Iris pigment epithelial cell (primary cell): Measurements from ENCODE around the gene HSP90AA1.
"Not testable (repeated sequence)": the region's sequence is repeated elsewhere in the genome, so short reads cannot be mapped to it uniquely, and the experiment has no call there.

ENCODE experiments used
- DNase-seq: peaks from one replicate; pipeline ENCODE4 v3.0.0-alpha.2; 2011; ENCODE audit warnings: low read depth

The HSP90AA1 gene

DNA sequence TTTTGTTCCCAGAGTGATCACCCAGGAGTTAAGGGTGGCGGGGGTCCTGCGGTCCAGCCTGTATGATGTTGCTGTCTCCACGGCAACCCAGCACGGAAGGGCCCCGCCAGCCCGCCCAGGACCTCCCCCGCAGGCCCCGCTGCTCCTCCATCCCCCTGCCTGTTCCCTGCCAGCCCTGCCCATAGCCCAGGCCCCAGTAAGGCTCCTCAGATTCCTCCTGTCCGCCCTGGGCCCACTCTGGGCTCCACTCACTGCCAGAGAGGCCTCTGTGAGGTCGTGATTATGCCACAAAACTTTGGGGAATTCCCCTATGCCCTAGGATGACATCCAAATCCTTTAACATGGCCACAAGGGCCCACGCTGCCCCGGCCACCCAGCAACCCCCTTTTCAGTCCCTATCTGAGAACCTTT lies 20.8 kb downstream of the HSP90AA1 start:
- DNase-seq = no peak

DNA sequence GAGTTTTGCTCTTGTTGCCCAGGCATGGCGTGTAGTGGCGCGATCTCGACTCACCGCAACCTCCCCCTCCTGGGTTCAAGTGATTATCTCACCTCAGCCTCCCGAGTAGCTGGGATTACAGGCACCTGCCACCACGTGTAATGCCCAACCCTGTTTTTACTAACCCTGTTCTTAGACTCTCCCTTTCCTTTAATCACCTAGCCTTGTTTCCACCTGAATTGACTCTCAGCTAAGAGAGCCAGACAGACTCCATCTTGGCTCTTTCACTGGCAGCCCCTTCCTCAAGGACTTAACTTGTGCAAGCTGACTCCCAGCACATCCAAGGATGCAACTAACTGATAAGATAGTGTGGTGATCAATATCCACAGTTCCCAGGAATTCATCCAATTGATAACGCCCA lies 22.3 kb downstream of the HSP90AA1 start:
- not testable (repeated sequence) for DNase-seq

DNA sequence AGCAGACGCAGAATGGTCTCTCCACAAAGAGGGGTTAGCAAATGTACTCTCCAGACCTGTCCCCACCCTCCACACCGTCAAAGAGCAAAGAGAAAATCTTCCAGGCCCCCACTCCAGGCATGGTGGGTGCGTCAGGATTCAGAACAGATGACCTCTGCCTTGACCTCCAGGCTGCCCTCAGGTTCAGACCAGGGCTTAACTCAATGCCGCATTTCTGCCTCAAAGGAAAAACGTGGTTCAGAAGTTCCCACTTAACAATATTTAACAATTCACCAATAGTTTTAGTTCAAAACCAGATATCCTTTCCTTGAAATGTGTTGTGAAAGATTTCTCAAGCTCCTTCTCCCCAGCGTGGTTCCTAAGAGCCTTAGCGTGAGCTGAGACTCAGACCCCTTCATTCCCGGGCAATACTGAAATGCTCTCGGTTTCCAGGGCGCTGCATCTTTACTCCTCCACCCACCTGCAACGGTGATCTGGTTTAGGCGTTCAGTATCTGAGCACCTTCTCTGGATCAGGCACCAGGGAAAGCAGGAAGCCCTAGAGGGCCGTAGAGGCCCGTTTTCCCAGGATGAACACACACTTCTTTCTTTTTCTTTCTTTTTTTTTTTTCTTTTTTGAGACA lies 22.9 kb downstream of the HSP90AA1 start:
- no peak for DNase-seq

DNA sequence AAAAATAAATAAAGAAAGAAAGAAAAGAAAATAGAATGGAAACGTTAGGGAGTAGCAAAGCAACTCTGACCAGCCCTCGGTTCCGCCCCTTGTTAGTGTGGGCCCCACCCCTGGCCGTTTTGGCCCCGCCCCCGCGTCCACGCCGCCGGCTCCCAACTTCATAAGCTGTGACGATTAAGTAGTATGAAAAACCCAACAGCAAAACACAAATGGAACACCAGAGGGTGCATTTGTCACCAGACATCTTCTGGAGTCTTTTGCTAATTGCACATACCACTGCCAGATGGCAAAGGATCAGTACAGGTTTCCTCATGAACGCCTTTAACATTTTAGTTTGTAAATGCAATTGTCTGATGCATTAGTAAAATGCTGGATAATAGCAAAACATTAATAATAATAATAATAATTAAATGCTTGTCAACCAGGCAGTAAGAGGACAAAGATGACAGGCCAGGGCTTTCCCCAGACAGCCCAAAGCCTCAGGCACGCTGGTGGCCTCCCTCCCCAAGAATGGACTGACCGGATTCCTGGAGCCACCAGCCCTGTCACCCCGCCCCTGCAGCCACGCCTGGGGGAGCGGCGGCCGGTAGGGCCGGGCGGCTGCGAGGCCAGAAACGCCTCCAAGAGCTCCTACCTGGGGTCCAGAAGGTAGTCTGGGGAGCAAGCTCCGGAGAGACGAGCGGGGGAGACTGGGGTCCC lies 23.6 kb downstream of the HSP90AA1 start:
- DNase-seq = peak; percentile 86

DNA sequence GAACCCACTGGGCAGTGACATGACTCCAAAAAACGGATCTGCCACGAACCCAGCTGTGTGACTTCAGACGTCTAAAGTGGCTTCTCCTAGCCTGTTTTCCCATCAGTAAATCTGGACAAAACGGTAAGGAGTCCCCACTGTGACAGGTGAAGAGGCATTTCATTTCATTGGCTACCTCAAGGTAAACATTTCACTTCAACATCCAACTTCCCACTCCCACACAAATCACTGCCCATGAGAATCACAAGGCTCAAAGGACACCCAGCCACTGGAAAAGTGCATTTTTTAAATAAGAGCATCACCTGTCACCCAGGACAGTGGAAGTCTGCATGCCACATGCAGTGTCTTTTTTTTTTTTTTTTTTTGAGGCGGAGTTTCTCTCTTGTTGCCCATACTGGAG lies 27.9 kb downstream of the HSP90AA1 start:
- DNase-seq = no peak

DNA sequence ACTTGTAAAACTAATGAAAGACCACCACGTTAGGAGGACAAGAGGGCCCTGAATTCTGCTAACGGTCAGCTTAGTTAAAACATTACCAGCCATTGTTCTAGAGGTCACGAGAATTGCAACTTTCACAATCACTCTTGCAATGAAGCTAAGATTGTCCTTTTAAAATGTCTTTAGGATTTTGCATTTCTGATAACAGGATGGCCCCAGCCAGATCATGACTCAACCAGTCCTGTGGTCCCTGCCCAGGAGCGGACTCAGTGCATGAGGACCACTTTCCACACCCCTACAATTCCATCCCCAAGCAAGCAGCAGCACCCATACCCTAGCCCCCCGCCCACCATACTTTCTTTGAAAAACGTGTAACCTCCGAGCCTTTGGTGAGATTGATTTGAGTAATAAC lies 28.7 kb downstream of the HSP90AA1 start:
- peak; percentile 10 for DNase-seq

DNA sequence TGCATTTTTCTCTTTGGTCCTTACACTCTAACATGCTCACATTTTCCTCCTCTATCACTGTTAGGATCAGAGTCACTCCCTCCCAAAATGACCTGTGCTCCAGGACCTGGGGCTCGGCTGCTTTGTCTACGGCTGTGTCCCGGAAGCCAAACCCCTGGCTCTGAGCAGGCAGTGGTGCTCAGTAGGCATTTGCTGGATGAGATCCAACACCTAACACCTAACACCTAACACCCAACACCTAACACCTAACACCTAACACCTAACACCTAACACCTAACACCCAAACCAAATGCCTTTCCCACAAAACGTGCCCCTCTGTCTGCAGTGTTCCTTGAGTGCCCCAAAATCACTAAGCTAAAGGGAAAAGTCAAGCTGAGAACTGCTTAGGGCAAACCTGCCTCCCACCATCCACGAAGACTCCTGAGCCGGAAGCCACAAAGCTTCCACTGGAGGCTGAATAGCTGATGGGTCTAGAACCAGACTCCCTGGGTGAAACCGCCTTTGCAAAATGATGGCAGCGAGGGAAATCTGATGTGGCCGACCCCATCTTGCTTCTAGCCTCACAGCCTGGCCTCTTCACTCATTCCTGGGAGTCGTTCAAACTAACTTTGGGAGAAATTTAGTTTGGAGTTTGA lies 29.2 kb downstream of the HSP90AA1 start:
- no peak for DNase-seq

DNA sequence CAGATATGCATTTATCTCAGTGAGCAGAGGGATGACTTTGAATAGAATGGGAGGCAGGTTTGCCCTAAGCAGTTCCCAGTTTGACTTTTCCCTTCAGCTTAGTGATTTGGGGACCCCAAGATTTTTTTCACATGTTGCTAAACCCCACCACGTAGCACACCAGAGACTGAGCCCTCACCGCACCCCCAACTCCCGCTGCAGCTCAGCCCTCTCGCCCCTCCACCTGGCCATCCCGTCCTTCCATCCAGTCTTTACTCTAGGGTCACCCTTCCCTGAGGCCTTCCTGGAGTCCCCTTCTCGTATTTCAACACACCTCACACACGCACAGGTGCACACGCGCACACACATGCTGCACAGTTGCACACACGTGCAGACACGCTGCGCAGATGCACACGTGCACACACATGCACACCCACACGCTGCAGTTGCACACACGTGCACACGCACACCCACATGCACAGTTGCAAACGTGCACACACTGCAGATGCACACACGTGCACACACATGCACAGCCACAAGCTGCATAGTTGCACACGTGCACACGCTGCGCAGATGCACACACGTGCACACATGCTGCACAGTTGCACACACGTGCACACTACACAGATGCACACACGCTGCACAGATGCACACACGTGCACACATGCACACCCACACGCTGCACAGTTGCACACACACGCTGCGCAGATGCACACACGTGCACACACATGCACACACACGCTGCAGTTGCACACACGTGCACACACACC lies 30.0 kb downstream of the HSP90AA1 start:
- no peak for DNase-seq

DNA sequence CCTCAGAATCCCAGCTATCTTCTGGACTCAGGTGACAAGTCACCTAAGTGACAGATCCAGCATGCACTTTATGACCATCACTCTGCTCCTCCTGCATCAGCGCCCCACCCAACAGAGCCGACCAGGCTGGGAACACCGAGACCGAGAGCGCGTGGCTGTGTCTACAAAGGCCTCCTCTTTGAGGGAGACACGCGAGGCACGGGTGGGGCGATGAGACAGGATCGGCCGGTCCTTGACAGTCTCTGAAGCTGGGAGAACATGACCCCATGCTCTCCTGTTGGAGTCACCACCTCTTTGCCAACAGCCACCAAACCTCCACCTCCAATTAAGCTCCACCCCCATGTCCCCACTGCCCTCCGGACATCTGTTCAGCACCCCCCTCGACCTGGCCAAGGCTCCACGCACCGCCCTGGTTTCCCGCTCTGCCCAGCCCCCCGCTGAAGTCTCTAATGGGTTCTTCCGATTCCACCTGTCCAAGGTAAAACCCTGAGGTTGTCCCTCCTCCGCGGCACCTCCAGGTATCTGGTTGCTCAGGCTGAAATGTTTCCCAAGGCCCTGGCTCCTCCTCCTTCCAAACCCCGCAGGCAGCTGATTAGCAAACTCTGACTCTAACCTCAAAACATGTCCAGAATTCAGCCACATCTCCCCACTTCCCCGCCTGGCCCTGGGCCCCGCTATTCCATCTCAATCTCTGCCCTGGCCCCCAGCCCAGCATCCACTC lies 31.5 kb downstream of the HSP90AA1 start:
- peak; percentile 87 for DNase-seq

DNA sequence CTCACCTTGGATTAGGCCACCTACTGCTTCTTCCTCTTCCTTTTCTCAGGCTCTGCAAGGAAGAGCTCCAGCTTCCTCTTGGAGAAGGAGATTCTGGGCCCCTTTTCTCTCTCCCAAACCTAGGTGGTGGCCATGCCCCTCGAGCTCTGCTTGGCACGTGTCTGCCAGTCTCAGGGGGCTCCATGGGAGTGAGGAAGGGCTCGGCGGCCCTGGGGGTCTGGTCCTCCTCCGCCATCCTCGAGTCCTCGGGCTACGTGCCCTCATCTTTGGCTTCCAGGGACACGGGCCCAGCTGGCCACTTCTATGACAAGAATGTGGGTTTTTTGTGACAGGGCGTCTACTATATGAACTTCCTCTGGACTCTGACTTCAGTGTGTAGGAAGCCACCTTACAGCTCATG lies 34.3 kb downstream of the HSP90AA1 start:
- no peak for DNase-seq

DNA sequence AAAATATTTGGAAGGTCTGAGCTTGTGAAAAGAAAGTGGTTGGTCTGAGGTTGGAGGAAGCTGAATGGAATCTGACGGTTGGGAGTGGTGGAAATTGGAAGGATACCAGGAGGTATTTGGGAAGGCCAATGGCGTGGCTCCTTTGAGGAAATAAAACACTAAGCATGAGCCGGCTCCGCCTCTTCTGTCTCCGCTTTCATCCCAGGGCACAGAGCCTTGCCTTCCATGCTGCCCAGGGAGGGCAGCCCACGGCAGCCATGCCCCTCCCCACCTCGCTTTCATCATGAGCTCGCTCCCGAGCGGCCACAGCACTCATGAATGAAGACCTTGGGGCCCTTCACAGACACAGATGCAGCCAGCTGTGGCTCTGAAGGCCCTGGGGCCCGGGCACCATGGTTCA lies 36.2 kb downstream of the HSP90AA1 start:
- DNase-seq = peak; percentile 59

DNA sequence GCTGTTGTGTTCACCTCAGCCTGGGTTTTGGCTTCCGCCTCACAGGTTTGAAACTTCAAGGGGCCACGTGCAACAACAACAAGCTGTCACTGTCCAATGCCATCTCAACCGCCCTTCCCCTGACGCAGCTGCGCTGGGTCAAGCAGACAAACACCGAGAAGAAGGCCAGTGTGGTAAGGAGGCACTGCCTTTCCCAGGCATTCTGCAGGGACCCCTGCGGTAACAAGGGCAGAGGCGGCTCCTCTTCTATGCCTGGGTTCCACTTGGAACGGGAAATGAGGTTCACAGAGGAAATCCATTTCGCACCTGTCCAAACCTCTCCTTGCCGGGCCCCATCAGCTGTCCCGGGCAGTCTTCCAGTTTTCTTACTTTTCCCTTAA lies 36.8 kb downstream of the HSP90AA1 start:
- DNase-seq = no peak

DNA sequence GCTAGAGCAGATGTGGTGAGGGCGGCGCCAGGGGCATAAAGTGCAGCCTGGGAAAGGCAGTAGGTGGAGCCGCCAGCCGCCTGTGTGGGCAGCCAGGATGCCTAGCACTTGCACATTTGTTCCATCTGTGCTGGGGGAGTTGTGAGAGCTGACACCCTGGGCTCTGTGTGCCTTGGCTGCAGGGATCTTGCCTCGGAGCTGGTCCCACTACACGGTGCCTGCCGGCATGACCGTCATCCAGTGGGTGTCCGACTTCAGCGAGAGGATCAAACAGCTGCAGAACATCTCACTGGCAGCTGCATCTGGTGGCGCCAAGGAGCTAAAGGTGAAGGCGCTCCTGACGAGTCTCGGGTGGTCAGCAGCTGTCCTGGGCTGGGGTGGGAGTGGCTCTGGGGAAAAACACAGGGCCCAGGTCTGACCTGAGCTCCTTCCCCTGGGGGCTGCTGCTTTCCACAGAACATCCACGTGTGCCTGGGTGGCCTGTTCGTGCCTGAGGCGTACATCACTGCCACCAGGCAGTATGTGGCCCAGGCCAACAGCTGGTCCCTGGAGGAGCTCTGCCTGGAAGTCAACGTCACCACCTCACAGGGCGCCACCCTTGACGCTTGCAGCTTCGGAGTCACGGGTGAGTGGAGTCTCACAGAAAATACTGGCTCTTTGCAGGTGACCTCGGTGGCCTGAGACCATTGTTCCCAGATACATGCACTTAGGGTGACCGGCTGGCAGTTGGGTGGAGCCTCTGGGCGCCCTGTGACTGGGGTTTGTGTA lies 37.4 kb downstream of the HSP90AA1 start:
- no peak for DNase-seq

DNA sequence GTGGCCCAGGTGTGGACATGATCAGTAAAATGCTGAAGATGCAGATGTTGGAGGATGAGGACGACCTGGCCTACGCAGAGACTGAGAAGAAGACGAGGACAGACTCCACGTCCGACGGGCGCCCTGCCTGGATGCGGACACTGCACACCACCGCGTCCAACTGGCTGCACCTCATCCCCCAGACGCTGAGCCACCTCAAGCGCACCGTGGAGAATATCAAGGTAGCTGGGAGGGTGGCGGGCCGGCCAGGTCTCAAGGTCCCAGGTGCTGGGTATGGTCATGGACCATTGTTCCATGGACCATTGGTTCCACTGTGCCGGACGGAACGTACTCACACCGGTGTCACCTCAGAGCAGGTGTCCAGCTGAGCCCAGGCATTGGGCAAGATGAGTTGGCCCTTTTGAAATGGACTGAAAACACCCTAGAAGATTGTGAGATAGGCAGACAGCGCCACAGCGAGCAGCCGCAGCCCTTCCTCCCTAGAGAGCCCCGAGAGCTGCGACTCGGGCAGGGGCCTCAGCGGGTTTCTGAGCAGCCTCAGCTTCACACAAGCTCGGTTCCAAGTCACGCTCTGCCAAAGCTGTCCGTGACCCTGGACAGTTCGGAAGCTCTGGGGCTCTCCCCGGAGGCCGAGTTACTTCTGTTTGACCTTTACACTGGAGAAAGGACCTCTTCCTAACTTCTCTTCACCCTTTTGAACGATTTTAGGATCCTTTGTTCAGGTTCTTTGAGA lies 38.9 kb downstream of the HSP90AA1 start:
- DNase-seq = no peak

DNA sequence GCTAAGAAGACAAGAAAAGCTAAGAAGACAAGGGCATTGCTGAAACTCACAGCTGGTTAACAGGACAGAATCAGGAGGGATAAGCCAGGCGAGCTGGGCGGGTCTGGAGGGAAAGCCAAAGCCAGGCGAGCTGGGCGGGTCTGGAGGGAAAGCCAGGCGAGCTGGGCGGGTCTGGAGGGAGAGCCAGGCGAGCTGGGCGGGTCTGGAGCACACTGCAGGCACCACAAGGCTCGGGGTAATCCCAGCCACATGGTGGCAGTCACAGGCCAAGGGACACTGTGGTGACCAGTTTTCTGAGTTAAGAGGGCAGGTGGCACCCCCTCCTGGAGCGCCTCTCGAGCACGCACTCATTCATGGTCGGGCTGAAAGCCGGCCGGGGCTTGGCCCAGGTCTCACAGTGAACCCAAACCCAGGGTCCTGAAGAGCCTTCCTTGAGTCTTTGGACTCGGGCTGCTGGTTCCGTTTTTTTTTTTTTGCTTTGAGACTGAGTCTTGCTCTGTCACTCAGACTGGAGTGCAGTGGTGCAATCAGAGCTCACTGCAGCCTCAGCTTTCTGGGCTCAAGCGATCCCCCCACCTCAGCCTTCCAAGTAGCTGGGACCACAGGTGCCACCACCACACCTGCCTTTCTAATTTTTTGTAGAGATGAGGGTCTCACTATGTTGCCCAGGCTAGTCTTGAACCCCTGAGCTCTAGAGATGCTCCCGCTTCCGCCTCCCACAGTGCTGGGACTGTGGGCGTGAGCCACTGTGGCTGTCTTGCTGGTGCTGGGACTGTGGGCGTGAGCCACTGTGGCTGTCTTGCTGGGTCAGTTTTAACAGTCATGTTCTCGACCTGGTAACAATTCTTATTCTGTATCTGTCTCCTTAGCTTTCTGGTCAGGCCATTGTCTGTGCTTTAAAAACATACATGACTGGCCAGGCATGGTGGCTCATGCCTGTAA lies 40.2 kb downstream of the HSP90AA1 start:
- peak; percentile 42 for DNase-seq

DNA sequence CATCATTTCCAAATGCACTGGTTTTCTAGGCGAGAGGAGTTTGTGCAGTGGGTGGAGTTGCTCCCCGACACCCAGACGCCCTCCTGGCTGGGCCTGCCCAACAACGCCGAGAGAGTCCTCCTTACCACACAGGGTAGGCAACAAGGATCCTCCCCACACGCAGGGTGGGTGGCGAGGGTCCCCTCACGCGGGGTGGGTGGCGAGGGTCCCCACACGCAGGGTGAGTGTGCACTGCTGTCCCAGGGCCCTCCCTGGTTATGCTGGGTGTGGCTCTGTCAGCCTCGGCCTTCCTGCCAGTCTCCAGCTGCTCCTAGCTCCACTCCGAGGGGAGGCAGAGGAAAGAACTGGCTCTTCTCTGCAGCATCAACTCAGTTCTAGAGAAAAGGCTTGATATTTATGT lies 42.3 kb downstream of the HSP90AA1 start:
- DNase-seq = no peak

DNA sequence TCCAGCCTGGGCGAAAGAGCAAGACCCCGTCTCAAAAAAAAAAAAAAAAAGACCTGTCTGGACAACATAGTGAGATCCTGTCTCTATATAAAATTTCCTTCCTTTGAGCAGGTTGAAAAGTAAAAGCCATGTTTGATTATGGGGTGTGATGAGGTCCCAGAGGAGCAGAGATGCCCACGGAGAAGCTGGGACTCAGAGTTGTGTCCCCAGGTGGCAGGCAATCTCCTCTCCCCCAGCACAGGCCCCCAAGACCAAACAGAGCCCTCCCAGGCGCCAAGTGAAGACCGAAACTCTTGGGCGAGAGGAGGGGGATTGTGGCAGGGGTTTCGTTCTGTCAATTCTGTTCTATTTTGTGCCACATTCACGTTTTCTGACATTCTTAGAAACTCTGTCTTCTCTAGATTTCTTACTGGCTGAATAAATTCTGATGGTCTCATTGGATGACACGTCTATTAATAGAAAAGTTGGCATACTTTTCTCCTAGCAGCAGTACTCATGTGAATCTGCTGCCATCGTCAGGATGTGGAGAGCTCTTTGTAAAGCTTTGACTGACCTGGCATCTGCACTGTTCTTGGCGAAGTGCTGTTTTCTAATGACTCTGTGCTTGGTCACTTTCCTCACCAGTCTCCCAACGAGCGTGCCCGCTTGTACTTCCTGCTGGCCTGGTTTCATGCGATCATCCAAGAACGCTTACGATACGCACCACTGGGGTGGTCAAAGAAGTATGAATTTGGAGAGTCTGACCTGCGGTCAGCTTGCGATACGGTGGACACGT lies 43.4 kb downstream of the HSP90AA1 start:
- DNase-seq = no peak

DNA sequence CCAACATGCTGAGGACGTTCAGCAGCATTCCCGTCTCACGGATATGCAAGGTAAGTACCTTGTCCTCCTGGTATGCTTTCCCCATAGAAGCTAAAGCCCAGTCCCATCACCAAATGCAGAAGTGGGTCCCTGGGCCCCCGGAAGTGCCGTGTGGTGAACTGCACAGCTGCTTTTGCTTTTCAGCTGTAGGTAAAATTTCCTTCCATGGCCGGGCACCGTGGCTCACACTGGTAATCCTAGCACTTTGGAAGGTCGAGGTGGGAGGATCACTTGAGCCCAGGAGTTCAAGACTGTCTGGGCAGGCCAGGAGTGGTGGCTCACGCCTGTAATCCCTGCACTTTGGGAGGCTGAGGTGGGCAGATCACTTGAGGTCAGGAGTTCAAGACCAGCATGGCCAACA lies 44.1 kb downstream of the HSP90AA1 start:
- no peak for DNase-seq

DNA sequence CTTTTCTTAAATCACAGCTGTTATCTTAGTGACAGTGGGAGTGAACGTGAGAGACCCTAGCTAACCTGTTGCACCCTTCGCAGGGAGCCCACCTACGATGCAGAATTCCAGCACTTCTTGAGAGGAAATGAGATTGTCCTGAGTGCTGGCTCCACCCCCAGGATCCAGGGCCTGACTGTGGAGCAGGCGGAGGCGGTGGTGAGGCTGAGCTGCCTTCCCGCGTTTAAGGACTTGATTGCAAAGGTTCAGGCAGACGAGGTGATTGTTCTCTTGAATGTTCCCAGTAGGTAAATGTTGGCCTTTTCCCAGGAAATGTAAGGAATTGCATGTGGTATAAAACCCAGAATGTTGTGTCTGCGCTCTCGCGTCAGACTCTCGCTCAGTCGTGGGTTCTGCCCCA lies 46.7 kb downstream of the HSP90AA1 start:
- DNase-seq = no peak
